Tracheal epithelial cell (primary cell): Measurements from ENCODE around the gene FBXO40. TPM values are rescaled to one million over a fixed set of nuclear protein-coding genes. Genes with fewer than 3 reads are reported as not detected.

Experiments used
- total RNA-seq: library from RNA; depleted of rRNA; stranded (reverse); fragments of >200 nt; gene quantifications from 2 replicates; pipeline ENCODE4 v1.2.1, GENCODE V29; 2014

Gene FBXO40
- not detected in 2 replicates for total RNA-seq

DNA sequence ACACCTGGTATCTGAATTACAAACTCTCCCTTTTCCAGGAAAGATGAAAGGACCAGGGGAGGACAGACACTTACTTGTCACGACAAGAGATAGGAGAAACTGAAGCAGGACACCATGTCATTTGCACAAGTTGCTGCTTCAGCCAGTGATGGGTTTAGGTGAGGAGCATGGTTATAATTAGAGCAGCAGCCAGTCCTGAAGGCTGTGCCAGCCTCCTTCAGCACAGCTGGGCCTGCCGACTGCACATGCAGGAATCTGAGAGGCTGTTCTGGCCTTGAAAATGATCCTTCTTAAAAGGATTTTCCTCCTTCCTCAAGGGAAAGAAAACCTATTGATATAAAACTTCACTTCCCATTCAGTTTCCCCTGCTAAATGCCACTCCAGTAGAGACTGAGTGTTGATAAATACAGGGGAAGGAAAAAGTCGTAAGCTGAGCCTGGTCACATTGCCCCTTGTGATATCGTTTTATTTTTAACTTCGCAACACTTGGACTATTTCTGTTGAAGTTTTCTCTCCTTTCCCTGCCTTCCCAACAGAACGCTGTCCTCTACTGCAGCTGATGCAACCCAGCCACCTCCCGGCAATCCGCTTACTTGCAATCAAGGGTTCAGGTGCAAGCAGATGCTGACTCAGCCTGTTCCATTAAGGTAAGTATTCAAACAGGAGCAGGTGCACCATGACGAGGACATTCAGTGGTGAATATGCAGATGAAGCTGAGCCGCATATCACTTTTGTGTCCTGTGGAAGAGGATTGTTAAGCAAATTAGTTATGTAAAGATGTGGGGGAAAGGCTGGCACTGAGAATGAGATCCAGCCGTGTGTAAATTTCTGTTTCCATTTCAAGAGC is at the start of gene FBXO40:
Gene FBXO40 (plus strand): TSS at position 524 of the 847 bp plus-strand sequence. CDS start 27,197 bp downstream, outside the sequence.

GRCh38 chr3:121545574-121546455 is 47.4 kb upstream of the FBXO40 start, which contains the start of gene POLQ:
POLQ (minus strand) TSS chr3:121545988; CDS start chr3:121545877, 111 bp downstream.

GRCh38 chr3:121567649-121568048 is 25.5 kb upstream of the FBXO40 start, which contains the start of gene ARGFX:
ARGFX (plus strand) TSS chr3:121567949; CDS start chr3:121570714, 2,765 bp downstream.

DNA sequence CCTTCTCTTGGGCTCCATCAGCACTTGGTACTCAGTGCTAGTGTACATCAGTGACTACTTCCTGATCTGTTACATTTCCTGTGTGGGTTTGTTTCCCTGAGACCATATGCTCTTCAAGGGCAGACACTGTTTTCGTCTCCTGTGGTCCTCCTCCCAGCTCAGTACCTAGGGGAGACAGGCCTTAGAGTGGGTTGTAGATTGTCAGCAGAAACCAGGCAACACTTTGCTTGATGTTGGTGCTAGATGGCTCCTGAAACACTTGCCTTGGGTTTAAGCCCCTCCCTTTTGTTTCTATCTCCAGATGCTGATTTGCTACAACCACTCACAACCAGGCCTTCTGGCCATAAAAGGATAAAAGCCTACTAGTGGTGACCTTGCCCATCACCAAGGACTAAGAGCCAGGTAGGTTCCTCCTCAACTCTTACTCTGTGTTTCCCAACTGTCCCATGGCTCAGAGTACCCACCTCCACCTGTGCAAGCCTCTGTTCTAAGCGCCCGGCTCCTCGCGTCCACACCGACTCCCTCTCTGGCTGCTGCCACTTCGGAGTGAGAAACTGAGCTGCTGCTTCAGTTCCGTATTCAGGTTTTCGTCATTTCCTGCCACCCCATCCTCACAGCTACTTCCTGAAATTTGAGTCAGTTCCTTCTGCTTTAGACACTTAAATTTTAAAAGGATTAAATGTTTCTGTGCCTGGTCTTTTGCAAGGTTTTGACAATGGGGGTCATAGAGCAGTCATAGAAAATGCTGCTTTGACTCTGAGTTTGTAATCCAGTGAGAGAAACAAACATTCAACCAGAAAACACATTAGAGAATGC is 67.4 kb downstream of the FBXO40 start, which contains the start of gene HCLS1:
Gene HCLS1 (minus strand): TSS at position 548 of the 816 bp plus-strand sequence. CDS start 2,556 bp downstream, outside the sequence.

Other genes with a start within 250 kb of the FBXO40 start
- 1.4 and 5.5 TPM in 2 replicates for gene POLQ, start 47.4 kb upstream of the FBXO40 start, total RNA-seq
- gene ARGFX, start 25.4 kb upstream of the FBXO40 start, total RNA-seq, result not detected in 2 replicates
- 1.4 and 1.9 TPM in 2 replicates for gene HCLS1, start 67.5 kb downstream of the FBXO40 start, total RNA-seq
- gene GOLGB1, start 156.4 kb downstream of the FBXO40 start, total RNA-seq, result 31.3 and 36.9 TPM in 2 replicates
- 14.2 and 26.6 TPM in 2 replicates for gene IQCB1, start 241.7 kb downstream of the FBXO40 start, total RNA-seq
- gene EAF2, start 241.8 kb downstream of the FBXO40 start, total RNA-seq, result 0.72 and 9.2 TPM in 2 replicates